Parathyroid adenoma (tissue), 2 donors: ENCODE measurements around the gene CNGA1.
"Not testable (repeated sequence)": the region's sequence is repeated elsewhere in the genome, so short reads cannot be mapped to it uniquely, and the experiment has no call there.

ENCODE experiments used
- H2AFZ ChIP-seq: fragments of 300-600 bp; sonication (generic); one replicate; pipeline ENCODE4 v1.7.0; 2017; ENCODE audit warnings: antibody characterized with exemption, mild to moderate bottlenecking
- H3K27ac ChIP-seq: fragments of 300-600 bp; sonication (generic); one replicate; pipeline ENCODE4 v1.7.0; 2017
- H3K27me3 ChIP-seq: fragments of 300-600 bp; sonication (generic); one replicate; pipeline ENCODE4 v1.7.0; 2017; ENCODE audit warnings: low read length; ENCODE audit not compliant: control insufficient read depth, insufficient read depth
- H3K36me3 ChIP-seq: fragments of 300-600 bp; sonication (generic); one replicate; pipeline ENCODE4 v1.7.0; 2017; ENCODE audit warnings: low read length; ENCODE audit not compliant: control insufficient read depth, insufficient read depth
- H3K4me1 ChIP-seq: fragments of 300-600 bp; sonication (generic); one replicate; pipeline ENCODE4 v1.7.0; 2017; ENCODE audit warnings: control low read depth
- H3K4me2 ChIP-seq: fragments of 300-600 bp; sonication (generic); one replicate; pipeline ENCODE4 v1.7.0; 2017; ENCODE audit warnings: low read length
- H3K4me3 ChIP-seq: fragments of 300-600 bp; sonication (generic); one replicate; pipeline ENCODE4 v1.7.0; 2017; ENCODE audit warnings: low read depth, low read length
- H3K79me2 ChIP-seq: fragments of 300-600 bp; sonication (generic); one replicate; pipeline ENCODE4 v1.7.0; 2017; ENCODE audit warnings: control low read depth
- H3K9ac ChIP-seq: fragments of 300-600 bp; sonication (generic); one replicate; pipeline ENCODE4 v1.7.0; 2017; ENCODE audit warnings: mild to moderate bottlenecking
- H3K9me3 ChIP-seq: fragments of 300-600 bp; sonication (generic); one replicate; pipeline ENCODE4 v1.7.0; 2017; ENCODE audit warnings: low read length; ENCODE audit not compliant: control insufficient read depth
- TF ChIP-seq, protein P1 (sequence below): fragments of 300-600 bp; sonication (generic); IDR thresholded peaks from one replicate; pipeline ENCODE4 v1.7.0; 2017; ENCODE audit warnings: antibody characterized with exemption, mild to moderate bottlenecking
- donor health status: primary hyperparathyroidism.

CNGA1 gene

DNA sequence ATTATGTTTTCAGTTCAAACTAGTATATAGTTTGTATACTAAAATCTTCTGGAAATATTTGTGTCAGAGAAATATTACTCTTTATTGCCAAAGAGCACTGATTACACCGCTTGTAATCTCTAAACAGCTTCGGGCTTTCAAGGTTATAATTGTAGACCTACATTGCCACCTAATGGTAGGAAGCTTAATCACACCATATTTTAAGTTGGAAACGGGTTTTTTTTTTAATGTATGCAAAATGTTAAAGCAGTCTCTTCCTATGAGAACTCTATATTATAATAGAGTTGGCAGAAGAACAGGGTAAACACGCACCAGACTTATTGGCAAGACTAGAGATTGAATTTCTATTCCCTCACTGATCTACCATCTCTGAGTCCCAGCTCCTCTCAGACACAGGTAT is 82.6 kb downstream of the CNGA1 start:
- H3K36me3 ChIP-seq = no peaks in the 10 kb centered on the region

DNA sequence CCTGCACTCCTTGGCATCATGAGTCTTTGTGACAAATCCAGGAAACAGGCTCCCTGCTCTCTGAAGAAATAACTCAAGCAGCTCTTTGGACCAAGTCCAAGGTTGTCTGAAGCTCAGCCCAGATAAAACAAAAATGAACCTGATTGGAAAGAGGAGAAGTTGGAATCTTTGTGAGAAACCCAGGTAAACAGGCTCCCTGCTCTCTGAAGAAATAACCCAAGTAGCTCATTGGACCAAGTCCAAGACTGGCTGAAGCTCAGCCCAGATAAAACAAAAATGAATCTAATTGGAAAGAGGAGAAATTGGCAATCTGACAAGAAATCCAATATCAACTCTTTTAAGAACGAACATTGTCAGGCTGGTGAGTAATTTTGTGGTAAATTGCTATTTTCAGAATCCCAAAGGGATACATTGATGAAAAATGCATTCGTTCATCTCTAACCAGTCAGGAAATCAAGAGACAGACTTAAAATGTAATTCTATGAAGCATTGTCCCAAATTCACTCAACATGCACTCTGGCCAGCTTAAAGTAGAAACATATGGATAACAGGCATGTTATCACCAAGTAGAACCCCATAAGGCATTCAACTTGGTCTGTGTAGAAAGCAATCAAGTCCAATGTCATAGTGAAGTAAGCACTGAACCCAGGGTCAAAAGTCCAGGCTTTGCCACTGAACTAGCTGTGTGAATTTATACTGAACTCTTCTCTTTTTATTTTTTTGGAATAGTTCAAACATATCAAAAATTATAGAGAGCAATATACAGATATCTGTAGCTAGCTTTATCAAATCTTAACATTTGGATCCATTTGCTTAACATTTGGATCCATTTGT is 85.3 kb downstream of the CNGA1 start:
- Histone ChIP-seq H3K79me2 (no peaks in the 10 kb centered on the region), H3K4me2 (no peak overlapping the region), H3K27ac (no peak overlapping the region), H3K9me3 (no peaks in the 10 kb centered on the region), H2AFZ (no peak overlapping the region), H3K9ac (no peak overlapping the region), H3K27me3 (no peaks in the 10 kb centered on the region), H3K4me3 (no peak overlapping the region), H3K36me3 (no peaks in the 10 kb centered on the region), H3K4me1 (no peaks in the 10 kb centered on the region)
- TF ChIP-seq, protein P1, sequence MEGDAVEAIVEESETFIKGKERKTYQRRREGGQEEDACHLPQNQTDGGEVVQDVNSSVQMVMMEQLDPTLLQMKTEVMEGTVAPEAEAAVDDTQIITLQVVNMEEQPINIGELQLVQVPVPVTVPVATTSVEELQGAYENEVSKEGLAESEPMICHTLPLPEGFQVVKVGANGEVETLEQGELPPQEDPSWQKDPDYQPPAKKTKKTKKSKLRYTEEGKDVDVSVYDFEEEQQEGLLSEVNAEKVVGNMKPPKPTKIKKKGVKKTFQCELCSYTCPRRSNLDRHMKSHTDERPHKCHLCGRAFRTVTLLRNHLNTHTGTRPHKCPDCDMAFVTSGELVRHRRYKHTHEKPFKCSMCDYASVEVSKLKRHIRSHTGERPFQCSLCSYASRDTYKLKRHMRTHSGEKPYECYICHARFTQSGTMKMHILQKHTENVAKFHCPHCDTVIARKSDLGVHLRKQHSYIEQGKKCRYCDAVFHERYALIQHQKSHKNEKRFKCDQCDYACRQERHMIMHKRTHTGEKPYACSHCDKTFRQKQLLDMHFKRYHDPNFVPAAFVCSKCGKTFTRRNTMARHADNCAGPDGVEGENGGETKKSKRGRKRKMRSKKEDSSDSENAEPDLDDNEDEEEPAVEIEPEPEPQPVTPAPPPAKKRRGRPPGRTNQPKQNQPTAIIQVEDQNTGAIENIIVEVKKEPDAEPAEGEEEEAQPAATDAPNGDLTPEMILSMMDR = no peak

More for the DNA sequence above, 82.6 kb downstream of the CNGA1 start:
- Histone ChIP-seq H3K27ac (no peak overlapping the region), H3K27me3 (no peaks in the 10 kb centered on the region), H3K9me3 (no peaks in the 10 kb centered on the region), H3K4me1 (no peaks in the 10 kb centered on the region), H3K4me3 (no peak overlapping the region), H3K4me2 (no peak overlapping the region), H3K79me2 (no peaks in the 10 kb centered on the region), H2AFZ (no peak overlapping the region), H3K9ac (no peak overlapping the region)
- TF ChIP-seq, protein P1 = peak; percentile 48

DNA sequence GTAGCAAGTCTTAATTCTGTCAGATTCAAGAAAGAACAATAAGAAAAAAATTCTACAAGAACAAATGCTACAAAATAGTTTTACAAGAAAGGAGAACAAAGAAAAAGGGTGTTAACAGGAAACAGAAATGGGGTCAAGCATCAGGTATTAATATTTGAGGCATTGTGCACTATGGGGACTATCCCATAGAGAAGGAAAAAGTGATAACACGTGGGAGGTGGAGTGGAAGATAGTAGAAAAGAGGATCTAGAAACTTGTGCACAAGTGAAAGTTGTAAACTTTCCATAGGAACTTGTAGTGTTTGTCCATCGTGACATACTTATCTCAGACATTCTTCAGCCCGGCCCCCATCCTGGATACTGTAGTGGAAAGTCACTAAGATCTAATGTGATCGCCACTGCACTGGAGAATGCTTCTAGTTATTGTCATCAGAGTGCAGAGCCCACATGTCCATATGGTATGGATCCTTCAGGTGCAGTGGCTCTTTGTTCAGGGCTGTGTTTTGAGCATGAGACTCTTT is 86.7 kb downstream of the CNGA1 start:
- no peaks in the 10 kb centered on the region for H3K79me2 ChIP-seq
- H3K27me3 ChIP-seq = no peaks in the 10 kb centered on the region
- no peak overlapping the region for H3K27ac ChIP-seq
- H3K9me3 ChIP-seq = no peaks in the 10 kb centered on the region
- no peaks in the 10 kb centered on the region for H3K36me3 ChIP-seq
- no peak overlapping the region for H3K4me2 ChIP-seq
- H3K9ac ChIP-seq = no peak overlapping the region
- no peak overlapping the region for H2AFZ ChIP-seq
- H3K4me1 ChIP-seq = no peaks in the 10 kb centered on the region
- H3K4me3 ChIP-seq = no peak overlapping the region
- TF ChIP-seq, protein P1 = no peak

DNA sequence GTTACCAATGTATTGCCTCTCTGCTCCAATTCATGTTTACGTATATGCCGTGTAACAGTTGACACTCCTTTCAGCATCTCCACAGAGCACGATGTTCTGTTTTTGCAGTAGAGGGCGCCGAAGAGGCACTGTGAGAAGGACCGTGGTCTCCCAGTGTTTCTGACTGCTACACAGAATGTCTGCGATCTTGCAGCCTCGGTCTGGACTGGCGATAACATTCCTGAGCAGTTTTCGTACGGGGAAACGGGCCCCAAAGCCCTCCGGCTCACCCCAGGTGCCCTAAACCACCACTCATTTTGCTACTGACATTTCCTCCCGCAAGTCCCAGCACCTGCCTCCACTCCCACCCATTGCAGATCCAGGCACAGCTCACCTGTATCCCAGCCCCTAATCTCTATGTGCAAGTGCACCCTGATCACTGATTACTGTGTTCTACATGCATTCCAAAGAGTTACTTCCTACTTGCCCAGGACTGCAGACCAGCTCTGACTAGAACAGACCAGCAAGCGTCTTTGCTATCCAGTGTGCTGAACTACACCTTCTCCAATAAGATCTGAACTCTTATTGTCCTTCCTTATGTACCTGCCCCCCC is 89.7 kb downstream of the CNGA1 start:
- Histone ChIP-seq H3K9ac (no peak overlapping the region), H3K4me3 (no peak overlapping the region), H3K4me1 (no peaks in the 10 kb centered on the region), H3K4me2 (peak overlapping the region; percentile 44), H3K79me2 (no peaks in the 10 kb centered on the region), H3K27me3 (no peaks in the 10 kb centered on the region), H3K36me3 (no peaks in the 10 kb centered on the region), H3K27ac (no peak overlapping the region), H3K9me3 (no peaks in the 10 kb centered on the region), H2AFZ (peak overlapping the region; percentile 48)
- TF ChIP-seq, protein P1 = peak; percentile 45

DNA sequence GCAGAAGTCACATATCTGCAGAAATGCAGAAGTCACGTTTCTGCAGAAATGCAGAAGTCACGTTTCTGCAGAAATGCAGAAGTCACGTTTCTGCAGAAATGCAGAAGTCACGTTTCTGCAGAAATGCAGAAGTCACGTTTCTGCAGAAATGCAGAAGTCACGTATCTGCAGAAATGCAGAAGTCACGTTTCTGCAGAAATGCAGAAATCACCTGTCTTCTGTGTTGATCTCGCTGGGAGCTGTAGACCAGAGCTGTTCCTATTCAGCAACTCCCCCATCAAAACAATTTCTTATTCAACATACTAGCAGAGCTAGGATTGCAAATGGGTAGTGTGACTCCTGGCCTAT is 93.2 kb downstream of the CNGA1 start:
- H3K4me3 ChIP-seq, H3K4me2 ChIP-seq, H3K27me3 ChIP-seq, H3K9me3 ChIP-seq, H3K79me2 ChIP-seq, H3K27ac ChIP-seq, H3K9ac ChIP-seq, H3K4me1 ChIP-seq, H3K36me3 ChIP-seq, H2AFZ ChIP-seq: not testable (repeated sequence)

DNA sequence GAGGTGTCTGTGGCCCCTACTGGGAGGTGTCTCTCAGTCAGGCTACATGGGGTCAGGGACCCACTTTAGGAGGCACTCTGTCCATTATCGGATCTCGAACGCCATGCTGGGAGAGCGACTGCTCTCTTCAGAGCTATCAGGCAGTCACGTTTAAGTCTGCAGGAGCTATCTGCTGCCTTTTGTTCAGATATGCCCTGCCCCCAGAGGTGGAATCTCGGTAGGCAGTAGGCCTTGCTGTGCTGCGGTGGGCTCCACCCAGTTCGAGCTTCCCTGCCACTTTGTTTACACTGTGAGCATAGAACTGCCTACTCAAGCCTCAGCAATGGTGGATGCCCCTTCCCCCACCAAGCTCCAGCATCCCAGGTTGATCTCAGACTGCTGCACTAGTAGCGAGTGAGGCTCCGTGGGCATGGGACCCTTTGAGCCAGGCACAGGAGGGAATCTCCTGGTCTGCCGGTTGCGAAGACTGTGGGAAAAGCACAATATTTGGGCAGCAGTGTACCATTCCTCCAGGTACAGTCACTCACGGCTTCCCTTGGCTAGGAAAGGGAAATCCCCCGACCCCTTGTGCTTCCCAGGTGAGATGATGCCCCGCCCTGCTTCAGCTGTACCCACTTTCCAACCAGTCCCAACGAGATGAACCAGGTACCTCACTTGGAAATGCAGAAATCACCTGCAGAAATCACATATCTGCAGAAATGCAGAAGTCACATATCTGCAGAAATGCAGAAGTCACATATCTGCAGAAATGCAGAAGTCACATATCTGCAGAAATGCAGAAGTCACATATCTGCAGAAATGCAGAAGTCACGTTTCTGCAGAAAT is 93.8 kb downstream of the CNGA1 start:
- H2AFZ ChIP-seq, H3K36me3 ChIP-seq, H3K4me3 ChIP-seq, H3K79me2 ChIP-seq, H3K4me2 ChIP-seq, H3K9me3 ChIP-seq, H3K4me1 ChIP-seq, H3K9ac ChIP-seq, H3K27ac ChIP-seq, H3K27me3 ChIP-seq: not testable (repeated sequence)

DNA sequence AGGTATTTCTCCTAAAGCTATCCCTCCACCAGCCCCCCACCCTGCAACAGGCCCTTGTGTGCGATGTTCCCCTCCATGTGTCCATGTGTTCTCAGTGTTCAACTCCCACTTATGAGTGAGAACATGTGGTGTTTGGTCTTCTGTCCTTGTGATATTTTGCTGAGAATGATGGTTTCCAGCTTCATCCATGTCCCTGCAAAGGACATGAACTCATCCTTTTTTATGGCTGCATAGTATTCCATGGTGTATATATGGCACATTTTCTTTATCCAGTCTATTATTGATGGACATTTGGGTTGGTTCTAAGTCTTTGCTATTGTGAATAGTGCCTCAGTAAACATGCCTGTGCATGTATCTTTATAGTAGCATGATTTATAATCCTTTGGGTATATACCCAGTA is 99.3 kb downstream of the CNGA1 start:
- not testable (repeated sequence) for H3K79me2 ChIP-seq, H3K4me3 ChIP-seq, H3K27ac ChIP-seq, H3K27me3 ChIP-seq, H3K4me2 ChIP-seq, H3K9me3 ChIP-seq, H3K4me1 ChIP-seq, H3K9ac ChIP-seq, H2AFZ ChIP-seq, H3K36me3 ChIP-seq
